Measurements from ENCODE around the gene WDR90.

WDR90 gene

DNA sequence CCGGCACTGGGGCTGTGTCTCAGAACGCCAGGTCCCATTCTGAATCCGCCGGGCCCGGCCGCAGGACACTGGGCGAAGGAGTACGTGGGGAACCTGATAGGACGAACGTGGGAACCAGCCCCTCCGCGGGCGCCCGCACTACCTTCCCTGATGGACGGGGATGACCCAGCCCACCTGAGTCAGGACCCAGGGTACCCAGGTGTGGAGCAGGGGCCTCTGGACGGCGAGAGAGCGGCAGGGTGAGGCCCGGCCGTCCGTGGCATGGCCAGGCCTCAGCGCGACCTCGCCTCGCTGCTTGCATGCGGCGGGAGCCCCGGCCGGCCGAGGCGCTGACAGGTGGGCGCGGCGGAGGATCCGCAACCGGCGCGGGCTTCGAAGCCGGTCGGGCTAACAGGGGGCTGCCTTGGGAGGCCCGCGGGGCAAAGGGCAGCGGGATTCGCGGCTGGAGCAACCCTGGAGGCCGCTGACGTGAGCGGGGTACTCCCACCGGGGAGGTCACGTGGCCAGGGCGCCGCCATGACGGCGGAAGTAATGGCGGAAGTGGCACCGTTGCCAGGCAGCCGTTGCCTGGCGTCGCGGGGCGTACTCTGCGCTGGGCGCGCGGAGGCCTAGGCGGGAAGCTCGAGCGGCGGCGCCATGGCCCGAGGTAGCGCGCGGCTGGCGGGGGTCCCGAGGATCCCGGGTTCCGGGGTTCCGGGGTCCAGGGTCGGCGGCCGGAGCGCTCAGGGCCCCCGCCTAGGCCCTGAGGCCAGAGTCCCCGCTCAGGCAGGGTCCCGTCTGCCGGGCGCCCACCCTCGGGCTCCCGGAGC is at the start of gene WDR90:
Gene WDR90 (plus strand): TSS at position 585 of the 809 bp plus-strand sequence. CDS start 52 bp downstream, at position 637.
- DNase-seq: peak; percentile 91

GRCh38 chr16:600781-601180 is 48.4 kb upstream of the WDR90 start:
- no peak for DNase-seq

- DNase-seq: no peak
Observed at GRCh38 chr16:603933-604332, 45.2 kb upstream of the WDR90 start.

DNA sequence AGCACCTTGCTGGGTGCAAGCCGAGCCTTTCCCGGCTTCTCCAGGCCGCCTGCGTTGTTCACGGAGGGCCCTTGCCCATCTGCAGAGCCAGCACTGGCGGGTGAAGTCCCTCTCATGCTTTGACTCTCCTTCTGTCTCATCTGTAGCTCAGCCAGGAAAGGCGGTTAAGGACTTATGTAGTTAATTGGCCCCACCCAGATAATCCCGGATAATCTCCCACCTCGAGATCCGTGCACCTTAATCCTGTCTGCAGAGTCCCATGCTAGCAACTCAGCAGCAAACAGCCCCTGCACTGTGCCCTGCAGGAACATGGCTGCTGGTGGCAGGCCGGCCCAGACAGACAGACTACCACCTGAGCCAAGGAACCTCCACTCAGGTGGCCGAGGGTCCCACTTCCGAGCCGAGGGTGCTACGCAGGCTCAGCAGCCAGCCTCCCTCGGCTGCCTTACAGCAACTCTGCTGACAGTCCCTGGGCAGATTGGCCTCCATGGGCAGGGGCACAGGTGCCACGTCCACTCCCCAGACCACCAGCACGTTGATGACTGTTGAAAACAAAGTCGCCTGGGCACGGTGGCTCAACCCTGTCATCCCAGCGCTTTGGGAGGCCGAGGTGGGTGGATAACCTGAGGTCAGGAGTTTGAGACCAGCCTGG is 42.4 kb upstream of the WDR90 start:
- DNase-seq: no peak

- DNase-seq: no peak
Observed at GRCh38 chr16:608019-608418, 41.1 kb upstream of the WDR90 start.

GRCh38 chr16:609316-609715 is 39.8 kb upstream of the WDR90 start:
- DNase-seq: no peak

- no peak for DNase-seq
Observed at GRCh38 chr16:609984-610383, 39.2 kb upstream of the WDR90 start.

- no peak for DNase-seq
Observed at GRCh38 chr16:610513-611381, 38.4 kb upstream of the WDR90 start.

DNA sequence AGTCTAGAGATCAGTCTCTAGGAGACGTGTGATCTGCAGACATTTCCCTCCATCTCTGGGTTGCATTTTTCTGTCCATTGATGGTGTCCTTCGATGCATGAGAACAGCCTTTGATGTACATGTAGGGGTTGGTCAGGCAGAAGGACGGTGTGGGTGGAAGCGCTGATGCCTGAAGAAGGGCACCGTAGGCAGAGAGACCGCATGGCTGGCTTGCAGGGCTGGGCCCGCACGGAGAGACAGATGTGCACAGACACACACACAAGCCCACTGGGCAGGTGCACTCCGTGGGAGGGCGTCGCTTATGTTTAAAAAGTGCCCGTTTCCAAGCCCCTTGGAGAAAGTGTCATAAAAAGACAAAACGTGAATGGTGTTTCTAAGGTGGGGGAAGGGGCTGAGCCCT is 34.0 kb upstream of the WDR90 start:
- no peak for DNase-seq

GRCh38 chr16:616733-617586 is 32.2 kb upstream of the WDR90 start:
- no peak for DNase-seq

DNA sequence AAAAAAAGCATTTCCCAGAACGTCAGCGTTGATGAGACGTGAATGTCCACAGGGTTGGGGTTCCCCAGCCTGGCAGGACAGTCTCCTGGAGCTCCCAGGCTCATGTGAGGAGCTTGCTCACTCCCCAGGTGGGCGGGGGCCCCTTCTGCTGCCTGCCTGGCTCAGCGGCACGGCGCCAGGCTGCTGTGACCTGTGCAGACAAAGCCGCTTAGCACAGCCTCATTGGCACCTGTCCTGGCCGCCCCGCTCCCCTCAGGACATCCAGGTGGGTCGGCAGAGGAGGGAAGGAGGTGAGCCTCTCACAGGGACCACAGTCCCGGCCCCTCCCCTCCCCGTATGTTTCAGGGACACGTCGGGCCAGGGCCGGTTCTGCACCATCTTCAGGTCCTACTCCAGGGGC is 31.3 kb upstream of the WDR90 start:
- DNase-seq: no peak

DNA sequence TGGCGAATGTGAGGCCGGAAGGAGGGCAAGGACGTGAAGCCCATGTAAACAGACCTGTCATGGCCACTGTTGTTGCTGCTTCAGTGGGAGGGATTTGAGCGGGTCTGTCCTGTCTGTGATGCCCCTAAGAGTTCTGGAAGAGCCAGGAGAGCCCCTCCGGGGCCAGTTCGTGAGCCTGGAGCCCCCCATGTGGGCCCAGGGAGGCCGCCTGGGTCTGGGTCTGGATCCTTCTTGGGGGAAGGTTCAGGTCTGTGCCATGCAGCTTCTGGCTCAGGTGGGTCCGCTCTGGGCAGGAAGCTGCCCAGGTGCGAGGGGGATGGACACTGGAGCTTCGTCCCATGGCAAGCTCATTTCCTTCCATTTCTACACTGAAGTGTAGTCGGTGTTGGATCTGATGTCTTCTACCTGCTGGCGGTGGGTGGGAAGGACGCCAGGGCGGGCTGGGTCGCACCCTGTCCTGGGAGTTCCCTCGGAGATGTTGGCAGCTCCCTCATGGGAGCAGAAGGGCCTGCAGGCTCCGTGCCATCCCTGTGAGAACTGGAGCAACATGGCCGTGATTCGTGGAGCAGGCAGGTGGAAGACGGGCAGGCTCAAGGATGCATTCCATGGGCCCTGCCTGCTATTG is 29.6 kb upstream of the WDR90 start:
- DNase-seq: no peak

DNA sequence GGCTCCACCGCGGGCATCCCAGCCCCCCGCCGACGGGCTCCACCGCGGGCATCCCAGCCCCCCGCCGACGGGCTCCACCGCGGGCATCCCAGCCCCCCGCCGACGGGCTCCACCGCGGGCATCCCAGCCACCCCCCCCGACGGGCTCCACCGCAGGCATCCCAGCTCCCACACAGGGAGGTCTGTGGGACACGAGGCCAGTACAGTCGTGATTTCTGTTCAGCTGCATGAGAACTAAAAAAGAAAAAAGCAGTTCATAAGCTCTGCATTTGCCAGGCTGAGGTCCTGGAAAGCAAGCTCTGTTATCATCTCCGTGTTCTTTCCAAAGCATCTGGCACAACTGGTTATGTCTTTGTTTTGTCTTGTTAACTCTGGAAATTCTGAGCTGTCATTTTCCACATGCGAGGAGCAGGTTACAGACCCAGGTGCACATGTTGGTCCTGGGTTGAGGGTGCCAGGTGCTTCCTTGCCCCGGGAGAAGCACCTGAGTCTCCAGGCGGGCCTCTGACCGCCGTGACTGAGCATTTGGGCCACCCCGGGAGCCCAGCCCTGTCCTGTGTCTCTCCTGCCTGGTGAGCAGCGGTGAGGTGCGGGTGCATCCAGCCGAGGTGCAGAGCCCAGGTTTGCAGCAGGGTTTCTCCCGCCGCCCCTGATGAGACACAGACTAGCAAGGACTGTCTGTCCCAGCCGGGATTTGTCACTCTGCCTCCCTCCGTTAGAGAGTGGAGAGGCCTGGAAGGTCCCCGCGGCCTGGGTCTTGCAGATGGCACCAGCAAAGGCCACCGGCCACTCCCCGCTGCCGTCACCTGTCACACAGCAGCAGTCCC is 28.3 kb upstream of the WDR90 start:
- DNase-seq: no peak

DNA sequence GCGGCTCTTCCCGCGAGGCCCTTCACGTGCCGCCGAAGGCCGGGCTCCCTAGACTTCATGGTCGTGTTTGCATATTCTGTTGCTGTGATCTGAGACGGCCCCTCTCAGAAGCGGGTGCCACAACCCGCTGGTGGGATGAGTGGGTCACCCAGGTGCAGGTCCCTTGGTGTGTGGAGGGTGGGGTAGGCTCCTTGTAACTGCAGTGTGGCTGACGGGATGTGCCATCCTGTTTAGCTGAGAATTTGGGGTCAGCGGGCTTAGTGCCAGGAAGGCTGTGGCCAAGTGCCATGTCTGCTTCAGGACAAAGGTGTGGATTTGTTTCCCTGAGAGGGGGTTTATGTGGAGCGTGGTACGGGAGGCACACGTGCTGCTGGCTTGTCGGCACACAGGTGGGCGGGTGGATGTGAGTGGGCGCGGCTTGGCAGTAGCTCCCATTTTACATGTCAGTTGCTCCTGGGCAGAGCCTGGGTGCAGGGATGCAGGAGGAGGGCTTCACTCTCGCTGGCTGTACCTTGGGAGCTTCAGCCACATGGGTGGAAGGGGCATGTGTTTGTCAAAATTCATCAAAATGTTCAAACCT is 27.5 kb upstream of the WDR90 start:
- no peak for DNase-seq

DNA sequence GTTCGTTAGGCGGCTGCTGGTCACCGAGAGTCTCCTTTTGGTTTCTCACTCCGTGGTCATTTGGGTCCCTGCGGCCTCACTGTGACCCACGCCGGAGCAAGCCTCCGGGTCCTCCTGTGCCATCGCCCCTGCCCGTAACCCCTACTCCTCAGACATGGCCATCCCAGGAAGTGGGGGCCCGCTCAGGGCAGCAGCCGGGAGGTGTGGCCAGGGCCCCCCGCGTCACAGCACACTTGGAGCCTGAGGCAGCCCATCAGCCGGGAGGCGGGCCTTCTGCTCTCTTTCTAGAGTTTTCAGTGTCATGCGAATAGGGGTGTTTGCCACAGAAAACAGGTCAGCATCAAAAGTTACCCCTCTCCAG is 26.3 kb upstream of the WDR90 start:
- no peak for DNase-seq

DNA sequence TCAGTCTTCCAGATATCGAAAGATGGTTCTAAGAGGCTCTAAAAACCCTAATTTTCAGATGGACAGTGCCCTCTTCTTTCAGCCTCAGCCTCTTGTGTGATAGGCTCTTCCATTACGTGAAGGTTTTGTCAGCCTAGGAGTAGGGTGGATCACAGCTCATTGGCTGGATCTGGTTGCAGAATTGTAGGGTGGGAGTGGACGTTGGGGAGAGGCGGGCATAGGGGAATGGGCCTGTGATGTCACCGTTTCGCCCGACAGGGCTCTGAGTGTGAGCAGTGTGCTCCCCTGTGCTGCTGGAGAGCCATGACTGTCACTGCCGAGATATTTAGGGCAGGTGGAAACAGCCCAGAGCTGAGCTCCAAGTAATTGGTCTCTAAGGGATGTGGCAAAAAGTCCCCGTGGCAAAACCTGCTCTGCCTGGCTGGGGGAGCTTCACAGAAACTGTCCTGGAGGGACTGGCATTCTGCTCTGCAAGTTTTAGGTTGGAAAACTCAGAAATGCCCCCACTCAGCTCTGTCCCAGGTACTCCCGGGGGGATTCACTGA is 24.6 kb upstream of the WDR90 start:
- DNase-seq: no peak

DNA sequence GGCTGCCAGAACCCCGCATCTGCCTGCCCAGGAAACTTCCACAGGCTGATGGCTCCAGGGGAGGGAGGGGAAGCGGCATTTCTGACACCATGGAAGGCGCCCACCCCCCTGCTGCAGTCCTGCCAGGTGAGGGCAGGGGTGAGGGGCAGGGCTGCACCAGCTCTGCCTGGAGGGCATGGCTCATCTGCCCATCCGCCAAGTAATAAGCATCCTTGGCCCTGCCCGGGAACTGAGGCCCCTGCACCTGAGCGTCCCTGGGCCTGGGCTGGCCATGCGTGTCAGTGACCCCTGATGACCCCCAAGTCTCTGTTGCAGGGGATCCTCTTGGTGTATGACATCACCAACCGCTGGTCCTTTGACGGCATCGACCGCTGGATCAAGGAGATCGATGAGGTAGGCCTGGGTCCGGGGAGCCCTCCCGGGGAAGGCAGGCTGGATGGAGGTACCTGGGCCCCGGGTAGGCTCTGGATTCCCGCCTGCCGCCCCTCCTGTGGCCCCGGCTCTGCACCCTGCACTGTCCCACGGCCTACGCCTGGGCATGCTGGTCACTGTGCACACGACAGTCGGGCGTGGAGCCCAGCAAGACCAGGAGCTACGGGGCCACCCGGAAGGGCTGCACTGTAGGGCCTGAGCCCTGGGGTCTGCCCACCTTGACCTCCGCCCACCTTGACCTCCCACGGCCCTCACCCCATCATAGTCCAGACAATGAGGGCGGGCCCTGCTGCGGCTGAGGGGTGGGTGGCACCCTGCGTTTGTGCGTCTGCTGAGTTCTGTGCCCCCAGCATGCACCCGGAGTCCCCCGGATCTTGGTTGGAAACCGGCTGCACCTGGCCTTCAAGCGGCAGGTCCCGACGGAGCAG is 23.8 kb upstream of the WDR90 start:
- DNase-seq: no peak

GRCh38 chr16:625977-626765 is 23.0 kb upstream of the WDR90 start:
- no peak for DNase-seq

All from EL (cell line).